ENCODE data around the gene LCORL.

Gene LCORL

GRCh38 chr4:17807446-17807845, 214.1 kb downstream of the LCORL start:
- H3K36me3 ChIP-seq (ENCODE audit: insufficient read depth, low read length), result peaks cover 18% of the 10 kb centered on the region
- H3K4me1 ChIP-seq (ENCODE audit: insufficient read depth, low read length), result peaks cover 35% of the 10 kb centered on the region
- H3K27me3 ChIP-seq (ENCODE audit: control insufficient read depth in 1 of 2, insufficient read depth in 2 of 2, low read length in 2 of 2), result no peaks in the 10 kb centered on the region
- H3K4me3 ChIP-seq (ENCODE audit: low read depth in 1 of 2, low read length in 2 of 2), result peak overlapping the region in 1 of 2 donors; percentile 49
- H3K9ac ChIP-seq (ENCODE audit: low read length), result peak overlapping the region; percentile 8
- H3K9me3 ChIP-seq (ENCODE audit: low read length), result no peaks in the 10 kb centered on the region
- no peak overlapping the region for H3K27ac ChIP-seq (ENCODE audit: low read depth, low read length)

- no peaks in the 10 kb centered on the region for H3K27me3 ChIP-seq (ENCODE audit: control insufficient read depth in 1 of 2, insufficient read depth in 2 of 2, low read length in 2 of 2)
- H3K4me3 ChIP-seq (ENCODE audit: low read depth in 1 of 2, low read length in 2 of 2), result no peak overlapping the region
- no peak overlapping the region for H3K9ac ChIP-seq (ENCODE audit: low read length)
- no peaks in the 10 kb centered on the region for H3K9me3 ChIP-seq (ENCODE audit: low read length)
- H3K27ac ChIP-seq (ENCODE audit: low read depth, low read length), result no peak overlapping the region
- H3K36me3 ChIP-seq (ENCODE audit: insufficient read depth, low read length), result peaks cover 18% of the 10 kb centered on the region
- H3K4me1 ChIP-seq (ENCODE audit: insufficient read depth, low read length), result peaks cover 35% of the 10 kb centered on the region
Measured at GRCh38 chr4:17805580-17806155, 215.9 kb downstream of the LCORL start.

GRCh38 chr4:17797808-17798207, 223.7 kb downstream of the LCORL start:
- no peak overlapping the region for H3K27ac ChIP-seq (ENCODE audit: low read depth, low read length)
- H3K9me3 ChIP-seq (ENCODE audit: low read length), result no peaks in the 10 kb centered on the region
- H3K27me3 ChIP-seq (ENCODE audit: control insufficient read depth in 1 of 2, insufficient read depth in 2 of 2, low read length in 2 of 2), result no peaks in the 10 kb centered on the region
- no peaks in the 10 kb centered on the region for H3K36me3 ChIP-seq (ENCODE audit: insufficient read depth, low read length)
- H3K4me1 ChIP-seq (ENCODE audit: insufficient read depth, low read length), result no peaks in the 10 kb centered on the region
- no peak overlapping the region for H3K4me3 ChIP-seq (ENCODE audit: low read depth in 1 of 2, low read length in 2 of 2)
- no peak overlapping the region for H3K9ac ChIP-seq (ENCODE audit: low read length)

- Histone ChIP-seq H3K27me3 (ENCODE audit: control insufficient read depth in 1 of 2, insufficient read depth in 2 of 2, low read length in 2 of 2) (no peaks in the 10 kb centered on the region), H3K9me3 (ENCODE audit: low read length) (no peaks in the 10 kb centered on the region), H3K9ac (ENCODE audit: low read length) (no peak overlapping the region), H3K4me1 (ENCODE audit: insufficient read depth, low read length) (no peaks in the 10 kb centered on the region), H3K27ac (ENCODE audit: low read depth, low read length) (no peak overlapping the region), H3K36me3 (ENCODE audit: insufficient read depth, low read length) (no peaks in the 10 kb centered on the region), H3K4me3 (ENCODE audit: low read depth in 1 of 2, low read length in 2 of 2) (no peak overlapping the region)
Measured at GRCh38 chr4:17794730-17795129, 226.8 kb downstream of the LCORL start.

All from muscle layer of colon (tissue), 2 donors.